Right ventricle myocardium inferior (tissue), 1 donor: Measurements from ENCODE around the gene CHAF1A. TPM values are rescaled to one million over a fixed set of nuclear protein-coding genes. Genes with fewer than 3 reads are reported as not detected.

Source experiments
- ATAC-seq: fragments of 200-7000 bp; cut with Tn5 transposase; one replicate; pipeline ENCODE4 v1.9.1; 2020; ENCODE audit warnings: mild to moderate bottlenecking, moderate library complexity
- DNase-seq: peaks from one replicate; pipeline ENCODE4 v3.0.0; 2021; ENCODE audit errors: missing footprints
- intact Hi-C: fragments of 100-400 bp; cut with DNase I; formaldehyde crosslinking; loops from one replicate; pipeline ENCODE4 v1.11.0; 2022
- total RNA-seq: library from RNA; stranded (reverse); fragmentation: NEBNext Ultra II Directional; extraction: Animal tissue kit (Norgen Biotek cat#: 25700); gene quantifications from one replicate; pipeline ENCODE4 v1.2.1, GENCODE V29; 2021
- donor health status: DM: no; HTN: yes; CAD: no; lungs with severe emphysema.

CHAF1A gene
- total RNA-seq, 1 donor from 2014 or later: 5.9 TPM

DNA sequence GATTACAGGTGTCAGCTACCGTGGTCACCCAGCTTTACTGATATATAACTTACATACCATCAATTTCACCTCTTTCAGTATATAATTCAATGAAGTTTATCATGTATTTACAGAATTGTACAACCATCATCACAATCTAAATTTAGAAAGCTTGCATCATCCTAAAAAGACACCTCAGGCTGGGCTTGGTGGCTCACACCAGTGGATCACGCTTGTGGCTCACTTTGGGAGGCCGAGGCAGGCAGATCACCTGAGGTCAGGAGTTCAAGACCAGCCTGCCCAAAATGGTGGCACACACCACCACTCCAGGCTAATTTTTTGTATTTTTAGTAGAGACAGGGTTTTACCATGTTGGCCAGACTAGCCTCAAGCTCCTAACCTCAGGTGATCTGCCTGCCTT is 65.4 kb downstream of the CHAF1A start:
- ATAC-seq (no peak), DNase-seq (no peak)
- intact Hi-C loops: no loop called here

DNA sequence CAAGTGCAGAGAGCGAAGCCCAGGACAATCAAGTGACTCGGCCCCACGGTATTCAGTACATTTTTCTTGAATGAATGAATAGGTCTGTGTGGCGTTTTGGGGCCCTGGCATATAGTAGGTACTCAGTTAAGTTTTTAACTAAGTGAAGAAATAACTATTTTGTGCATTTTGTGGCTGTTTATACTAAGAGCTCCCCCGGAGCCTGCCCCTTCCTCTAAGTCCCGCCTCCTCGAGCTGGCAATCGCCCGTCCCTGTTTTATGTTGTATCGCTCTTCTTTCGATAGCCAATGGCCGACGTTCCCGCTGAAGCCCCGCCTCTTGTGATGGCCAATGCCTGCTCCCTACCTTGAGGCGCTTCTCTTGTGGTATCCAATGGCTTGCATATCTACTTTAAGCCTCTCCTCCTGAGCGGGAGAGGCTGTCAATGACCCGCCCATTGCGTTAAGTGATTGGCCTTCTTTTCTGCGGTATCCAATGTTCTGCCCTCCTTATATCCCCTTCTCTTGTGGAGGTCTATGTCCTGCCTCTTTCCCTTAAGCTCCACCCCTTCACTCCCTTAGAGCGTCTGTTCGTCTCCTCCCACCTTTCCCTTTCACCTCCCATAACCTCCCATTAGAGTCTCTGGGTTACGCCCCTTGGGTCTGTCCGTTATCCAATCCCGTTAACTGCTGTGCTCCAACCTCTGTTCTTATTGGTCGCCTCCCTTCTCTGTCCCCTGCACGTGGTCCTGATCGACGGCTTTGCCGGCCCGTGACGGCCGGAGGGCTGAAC is 69.1 kb downstream of the CHAF1A start:
- DNase-seq (peak; percentile 98), ATAC-seq (peak; percentile 97)
- intact Hi-C loops: loop anchor here (5.0 kb wide), 1 partner anchor 69 kb away; the partner anchor contains the start of genes CHAF1A and SH3GL1

DNA sequence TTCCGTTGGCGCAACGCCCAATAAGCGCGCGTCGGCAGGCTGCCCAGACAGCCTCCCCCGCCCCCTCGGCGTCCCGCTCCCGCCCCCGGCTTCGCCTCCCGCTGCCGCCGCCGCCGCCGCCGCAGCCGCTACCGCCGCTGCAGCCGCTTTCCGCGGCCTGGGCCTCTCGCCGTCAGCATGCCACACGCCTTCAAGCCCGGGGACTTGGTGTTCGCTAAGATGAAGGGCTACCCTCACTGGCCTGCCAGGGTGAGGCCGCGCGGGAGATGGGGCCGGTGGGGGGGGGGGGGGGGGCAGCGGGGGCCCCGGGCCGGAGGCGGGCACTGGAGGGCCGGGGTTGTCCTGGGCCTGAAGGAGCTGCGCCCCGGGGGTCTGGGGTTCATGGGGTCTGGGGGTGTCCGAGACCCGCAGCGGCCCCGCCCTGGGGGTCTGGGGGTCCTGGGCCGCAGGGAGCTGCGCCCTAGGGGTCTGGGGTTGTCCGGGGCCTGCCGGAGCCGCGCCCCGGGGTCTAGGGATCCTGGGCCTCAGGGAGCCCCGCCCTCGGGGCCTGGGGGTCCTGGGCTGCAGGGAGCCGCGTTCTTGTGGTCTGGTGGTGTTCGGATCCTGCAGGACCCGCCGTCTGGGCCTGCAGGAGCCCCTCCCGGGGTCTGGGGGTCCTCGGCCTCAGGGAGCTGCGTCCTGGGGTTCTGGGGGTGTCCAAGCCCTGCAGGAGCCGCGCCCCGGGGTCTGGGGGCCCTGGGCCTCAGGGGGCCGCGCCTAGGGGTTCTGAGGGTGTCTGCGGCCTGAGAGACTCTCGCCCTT is 69.9 kb downstream of the CHAF1A start, which contains the start of gene HDGFL2:
Gene HDGFL2, plus strand, starts transcription at position 124 of the 801 bp plus-strand sequence. Its CDS starts 54 bp downstream, at position 178.
- no peak for ATAC-seq
- no peak for DNase-seq
- intact Hi-C loops: loop anchor here (5.0 kb wide), 1 partner anchor 70 kb away; the partner anchor contains the start of genes CHAF1A and SH3GL1

DNA sequence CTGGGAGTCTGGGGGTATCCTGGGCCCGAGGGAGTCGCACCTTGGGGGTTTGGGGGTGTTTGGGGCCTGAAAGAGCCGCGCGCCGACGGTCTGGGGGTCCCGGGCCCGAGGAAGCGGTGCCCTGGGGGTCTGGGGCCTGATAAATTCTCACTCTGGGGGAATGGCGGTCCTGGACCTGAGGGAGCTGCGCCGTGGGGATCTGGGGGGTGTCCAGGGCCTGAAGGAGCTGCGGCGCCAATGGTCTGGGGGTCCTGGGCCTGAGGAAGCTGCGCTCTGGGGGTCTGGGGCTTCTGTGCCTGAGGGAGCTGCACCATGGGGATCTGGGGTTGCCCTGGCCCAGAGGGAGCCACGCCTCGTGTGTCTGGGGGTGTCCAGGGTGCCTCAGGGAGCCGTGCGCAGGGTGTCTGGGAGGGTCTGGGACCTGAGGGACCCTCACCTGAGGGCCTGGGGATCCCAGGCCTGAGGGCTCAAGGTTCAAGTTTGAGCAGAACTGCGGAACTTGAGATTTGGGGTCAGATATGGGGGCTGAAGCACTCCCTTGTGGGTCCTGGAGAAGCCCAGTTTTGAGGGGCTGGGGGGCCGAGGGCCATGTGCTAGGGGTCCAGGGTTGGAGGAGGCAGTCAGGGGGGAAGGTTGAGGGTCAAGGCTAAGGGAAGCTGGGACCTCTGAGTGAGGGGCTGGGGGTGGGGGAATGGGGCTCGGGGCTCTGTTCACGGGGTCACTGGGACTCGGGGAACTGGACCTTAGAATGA is 70.7 kb downstream of the CHAF1A start:
- no peak for DNase-seq
- no peak for ATAC-seq
- intact Hi-C loops: loop anchor here (5.0 kb wide), 1 partner anchor 71 kb away; the partner anchor contains the start of genes CHAF1A and SH3GL1

DNA sequence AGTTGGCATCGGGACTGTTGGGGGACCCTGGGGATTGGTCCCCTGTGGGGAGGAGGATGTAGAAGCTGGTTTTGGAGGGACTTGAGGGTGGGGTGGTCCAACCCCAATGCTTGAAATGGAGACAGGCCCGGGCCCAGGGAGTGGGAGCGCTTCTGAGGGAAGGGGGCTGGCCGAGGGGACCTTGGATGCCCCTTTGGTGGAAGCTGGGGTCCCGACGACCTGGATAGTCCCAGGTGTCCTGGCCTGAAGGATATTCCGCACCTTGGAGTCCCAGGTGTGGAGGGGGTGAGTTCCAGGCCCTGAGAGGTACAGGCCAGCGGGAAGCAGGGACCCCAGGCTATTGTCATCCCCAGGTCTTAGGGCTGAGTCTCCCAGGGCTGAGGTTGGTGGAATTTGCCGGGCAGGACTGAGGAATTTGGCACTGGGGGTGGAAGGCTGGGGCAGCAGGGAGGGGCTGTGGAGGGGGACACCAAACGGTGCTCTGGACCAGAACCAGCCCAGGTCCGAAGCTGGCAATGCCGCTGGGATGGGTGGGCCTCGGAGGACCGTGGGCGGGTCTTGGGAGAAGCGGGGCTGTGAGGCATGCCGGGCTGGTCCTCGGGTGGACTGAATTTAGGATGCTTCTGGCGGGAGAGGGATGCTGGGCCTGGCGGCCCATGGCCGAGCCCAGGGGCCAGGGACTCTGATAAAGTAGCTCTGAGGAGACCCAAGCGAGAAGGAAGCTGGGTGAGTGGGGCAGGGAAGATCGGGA is 71.5 kb downstream of the CHAF1A start:
- ATAC-seq (no peak), DNase-seq (no peak)
- intact Hi-C loops: loop anchor here (5.0 kb wide), 1 partner anchor 72 kb away; the partner anchor contains the start of genes CHAF1A and SH3GL1

DNA sequence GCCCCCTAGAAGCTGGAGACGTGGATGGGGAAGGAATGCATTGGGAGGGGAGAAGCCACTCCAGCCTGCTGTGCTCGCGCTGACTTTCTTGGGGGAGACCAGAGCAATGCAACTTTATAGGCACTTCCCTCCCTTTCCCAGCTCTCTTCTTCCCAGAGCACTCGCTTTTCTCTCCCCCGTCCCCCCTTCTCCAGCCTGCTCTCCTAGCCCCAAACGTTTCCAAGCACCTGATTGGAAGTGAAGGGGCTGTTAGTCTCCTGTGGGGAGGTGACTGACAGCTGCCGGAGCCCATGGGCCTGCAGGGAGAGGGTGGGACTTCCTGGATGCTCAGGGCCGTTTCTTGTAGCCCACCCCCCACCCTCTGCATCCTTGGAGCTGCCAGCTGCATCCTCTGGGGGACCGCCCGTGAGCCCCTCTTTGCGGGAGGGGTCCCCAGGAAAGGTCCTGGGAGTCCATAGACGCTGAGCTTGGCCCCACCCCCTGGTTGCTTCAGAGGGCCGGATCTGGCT is 72.1 kb downstream of the CHAF1A start:
- ATAC-seq: no peak
- DNase-seq: no peak
- intact Hi-C loops: loop anchor here (5.0 kb wide), 1 partner anchor 72 kb away; the partner anchor contains the start of genes CHAF1A and SH3GL1

DNA sequence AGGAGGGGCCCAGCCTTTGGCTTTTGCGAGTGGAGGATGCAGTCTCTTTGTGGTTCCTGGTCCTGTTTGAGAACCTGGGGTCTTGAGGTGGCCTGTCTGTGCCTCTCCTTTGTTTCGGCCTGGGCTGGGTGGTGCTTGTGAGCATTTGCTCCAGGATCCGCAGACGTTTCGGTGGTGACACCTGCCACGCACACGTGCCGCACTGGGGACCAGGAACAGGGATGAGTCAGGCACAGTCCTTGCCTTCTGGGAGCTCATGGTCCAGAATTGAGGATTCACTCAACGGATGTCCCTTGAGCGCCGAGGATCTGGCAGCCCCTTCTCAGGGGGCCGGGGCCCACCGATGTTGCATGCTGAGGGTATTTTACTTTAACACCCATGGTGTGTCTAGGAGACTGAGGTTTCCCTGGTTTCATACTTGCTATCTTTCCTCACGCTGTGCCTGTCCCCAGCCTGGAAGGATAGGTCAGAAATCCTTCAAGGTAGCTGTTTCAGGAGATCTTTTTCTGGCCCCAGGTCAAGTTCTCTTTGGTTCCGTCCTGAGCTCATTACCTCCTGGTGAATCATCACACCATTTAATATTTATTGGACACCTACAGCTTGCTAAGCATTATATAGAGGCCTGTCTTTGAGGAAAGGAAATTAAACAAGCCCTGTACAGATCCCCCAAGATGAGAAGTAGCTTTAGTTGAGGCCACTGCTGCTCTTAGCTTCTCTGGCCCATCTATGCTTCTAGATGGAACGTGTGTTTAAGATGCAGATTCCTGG is 74.8 kb downstream of the CHAF1A start:
- intact Hi-C loops: no loop called here
- ATAC-seq (no peak), DNase-seq (no peak)

DNA sequence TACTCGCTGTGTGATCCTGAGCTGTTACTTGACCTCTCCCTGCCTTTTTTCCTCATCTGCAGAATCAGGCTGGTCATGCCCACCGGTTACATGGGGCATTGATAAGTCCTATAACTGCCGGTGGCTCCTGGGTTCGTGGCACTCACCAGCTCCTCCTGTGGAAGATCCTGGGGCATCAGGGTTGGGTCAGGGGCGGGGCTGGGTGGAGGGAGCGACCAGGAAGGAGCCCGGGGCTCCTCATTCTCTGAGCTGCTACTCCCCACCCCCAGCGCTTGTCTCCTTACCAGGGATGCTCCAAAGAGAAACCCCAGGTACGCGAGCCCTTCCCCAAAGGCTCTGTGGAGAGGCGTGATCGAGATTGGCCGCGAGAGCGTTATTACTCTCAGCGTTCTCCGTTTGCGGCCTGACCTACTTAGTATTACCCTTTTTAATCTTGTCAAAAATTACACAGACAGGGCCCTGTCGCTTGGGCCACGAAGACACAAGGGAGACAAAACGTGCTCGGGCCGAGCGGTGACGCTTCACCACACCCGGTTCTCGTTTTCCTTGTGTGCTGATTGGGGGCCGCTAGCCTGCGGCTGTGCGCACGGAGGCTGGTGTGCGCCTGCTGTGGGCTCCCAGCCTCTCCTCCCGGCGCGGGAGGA is 80.4 kb downstream of the CHAF1A start:
- DNase-seq (peak; percentile 31), ATAC-seq (no peak)
- intact Hi-C loops: no loop called here

DNA sequence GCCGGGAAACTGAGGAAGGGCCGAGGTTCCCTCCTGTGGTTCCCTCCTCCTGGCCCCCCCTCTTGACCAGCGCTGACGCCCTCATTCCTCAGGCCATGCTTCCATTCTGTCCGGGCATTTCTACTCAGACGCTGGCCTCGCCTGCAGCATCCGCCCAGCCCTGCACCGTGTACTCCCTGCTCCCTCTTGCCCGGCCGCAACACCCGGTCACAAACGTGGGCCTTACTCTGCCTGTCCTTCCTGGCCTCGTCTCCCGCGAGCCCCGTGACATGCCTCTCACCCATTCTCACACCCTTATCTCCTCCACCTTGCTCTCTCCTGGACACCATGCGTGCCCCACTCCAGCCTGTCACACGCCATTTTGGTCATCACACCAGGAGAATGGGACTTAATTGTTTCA is 80.9 kb downstream of the CHAF1A start:
- peak; percentile 41 for DNase-seq
- ATAC-seq: no peak
- intact Hi-C loops: no loop called here

DNA sequence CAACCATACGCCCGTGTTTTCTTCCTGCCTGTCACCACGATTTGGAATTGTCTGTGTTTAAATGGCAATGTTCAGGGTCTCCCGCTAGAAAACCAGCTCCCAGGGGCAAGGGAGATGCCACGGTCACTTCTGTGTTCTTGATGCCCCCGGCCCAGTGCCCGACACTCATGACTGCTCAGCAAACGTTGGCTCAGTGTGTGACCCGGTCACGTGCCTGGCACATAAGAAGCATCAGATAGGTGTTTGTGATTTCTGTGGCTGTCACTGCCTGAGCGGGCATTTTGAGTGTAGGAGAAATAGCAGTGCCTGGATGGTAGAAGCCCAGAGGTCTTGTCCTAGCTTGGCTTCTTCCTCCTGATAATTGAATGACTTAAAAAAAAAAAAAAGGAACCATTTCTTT is 85.1 kb downstream of the CHAF1A start:
- intact Hi-C loops: no loop called here
- no peak for ATAC-seq
- peak; percentile 57 for DNase-seq

DNA sequence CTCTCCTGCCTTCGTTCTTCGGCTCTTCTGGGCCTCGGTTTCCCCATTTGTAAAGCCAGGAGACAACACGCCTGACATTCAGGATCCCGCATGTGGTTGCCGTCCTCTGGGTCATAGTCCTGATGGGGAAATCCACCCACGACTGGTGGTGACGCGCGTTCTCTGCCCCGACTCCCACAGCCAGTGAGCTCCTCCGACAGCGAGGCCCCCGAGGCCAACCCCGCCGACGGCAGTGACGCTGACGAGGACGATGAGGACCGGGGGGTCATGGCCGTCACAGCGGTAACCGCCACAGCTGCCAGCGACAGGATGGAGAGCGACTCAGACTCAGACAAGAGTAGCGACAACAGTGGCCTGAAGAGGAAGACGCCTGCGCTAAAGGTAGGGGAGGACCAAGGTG is 86.1 kb downstream of the CHAF1A start:
- no peak for ATAC-seq
- intact Hi-C loops: no loop called here
- peak; percentile 63 for DNase-seq

DNA sequence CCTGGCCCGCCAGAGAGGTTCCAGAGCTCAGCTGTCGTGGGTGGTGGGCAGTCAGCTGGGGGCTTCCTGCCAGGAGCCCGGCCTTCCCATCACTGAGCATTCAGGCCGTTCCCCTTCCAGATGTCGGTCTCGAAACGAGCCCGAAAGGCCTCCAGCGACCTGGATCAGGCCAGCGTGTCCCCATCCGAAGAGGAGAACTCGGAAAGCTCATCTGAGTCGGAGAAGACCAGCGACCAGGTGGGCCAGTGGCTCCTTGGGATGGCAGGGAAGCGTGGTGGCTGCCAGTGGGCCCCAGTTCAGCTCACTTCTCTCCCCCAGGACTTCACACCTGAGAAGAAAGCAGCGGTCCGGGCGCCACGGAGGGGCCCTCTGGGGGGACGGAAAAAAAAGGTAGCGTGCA is 89.0 kb downstream of the CHAF1A start:
- DNase-seq: no peak
- intact Hi-C loops: no loop called here
- ATAC-seq: no peak

DNA sequence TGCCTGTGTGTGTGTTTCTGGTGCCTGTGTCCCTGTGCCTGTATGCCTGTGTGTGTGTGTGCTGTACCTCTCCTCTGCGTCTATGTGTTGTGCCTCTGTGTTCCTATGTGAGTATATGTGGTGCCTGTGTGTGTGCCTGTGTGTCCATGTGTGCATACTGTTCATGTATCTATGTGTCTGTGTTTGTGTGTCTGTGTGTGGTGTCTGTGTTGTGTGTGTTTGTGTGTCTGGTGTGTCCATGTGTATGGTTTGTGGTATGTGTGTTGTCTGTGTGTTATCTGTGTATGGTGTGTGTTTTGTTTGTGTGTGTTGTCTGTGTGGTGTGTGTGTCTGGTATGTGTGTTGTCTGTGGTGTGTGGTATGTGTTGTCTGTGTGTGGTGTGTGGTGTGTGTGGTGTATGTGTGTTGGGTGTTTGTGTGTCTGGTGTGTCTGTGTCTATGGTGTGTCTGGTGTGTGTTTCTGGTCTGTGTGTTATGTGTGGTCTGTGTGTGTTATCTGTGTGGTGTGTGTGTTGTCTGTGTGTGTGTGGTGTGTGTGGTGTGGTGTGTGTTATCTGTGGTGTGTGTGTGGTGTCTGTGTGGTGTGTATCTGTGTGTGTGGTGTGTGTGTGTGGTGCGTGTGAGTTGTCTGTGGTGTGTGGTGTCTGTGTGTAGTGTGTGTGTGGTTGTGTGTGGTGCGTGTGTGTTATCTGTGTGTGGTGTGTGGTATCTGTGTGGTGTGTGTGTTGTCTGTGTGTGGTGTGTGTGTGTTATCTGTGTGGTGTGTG is 90.1 kb downstream of the CHAF1A start:
- intact Hi-C loops: no loop called here
- ATAC-seq: no peak

More for the DNA sequence above, 90.1 kb downstream of the CHAF1A start:
- DNase-seq: no peak
